ENCODE results near the gene BAIAP2. TPM values are rescaled to one million over a fixed set of nuclear protein-coding genes. Genes with fewer than 3 reads are reported as not detected.

The BAIAP2 gene
- total and polyA plus RNA-seq, 2 of the 13 experiments (the other 11 are each of a cell fraction or from before 2014, with no cell fraction given): 22.5 to 24.0 TPM

DNA sequence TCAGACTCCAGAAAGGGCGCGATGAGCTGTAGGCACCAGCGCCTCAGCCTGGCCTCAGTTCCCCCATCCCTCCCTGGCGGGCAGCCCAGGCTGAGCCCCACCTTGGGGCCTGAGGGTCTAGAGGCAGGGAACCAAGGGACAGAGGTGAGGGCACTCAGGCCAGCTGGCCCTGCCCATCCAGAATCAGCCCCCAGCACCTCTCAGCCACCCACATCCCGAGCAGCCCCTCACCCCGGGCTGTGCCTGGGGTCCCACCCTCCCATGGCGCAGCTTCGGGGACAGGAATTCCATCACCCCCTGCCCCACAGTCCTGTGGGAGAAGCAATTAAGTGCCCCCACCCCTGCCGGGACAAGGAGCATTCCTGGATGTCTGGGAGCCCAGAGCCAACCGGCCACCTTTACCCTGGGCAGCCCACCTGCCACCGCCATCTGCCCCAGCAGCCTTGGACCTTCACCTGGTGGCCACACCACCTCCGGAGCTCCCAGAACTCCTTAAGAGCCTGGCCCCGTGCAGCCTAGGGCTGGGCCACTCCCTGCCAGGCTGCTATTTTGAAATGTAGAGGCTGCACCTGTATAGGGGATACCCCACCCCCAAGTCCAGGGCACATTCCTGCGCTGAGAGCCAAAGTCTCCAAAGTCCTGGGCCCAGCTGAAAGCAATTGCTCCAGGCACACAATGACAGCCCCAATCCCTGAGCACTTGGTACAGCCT lies 96.7 kb downstream of the BAIAP2 start (continued):
- no peak for TF ChIP-seq HIVEP1 (CRISPR knock-in tag; IDR thresholded peaks at IDR 0.05)

GRCh38 chr17:81132197-81132540 lies 97.2 kb downstream of the BAIAP2 start:
- in situ Hi-C loops (cut with HindIII; ENCODE audit: extremely low pct_ligation_motif_present, low pct_unique_long_range_greater_than_20kb): no loop called here
- TSS peak; percentile 47 for BruUV-seq (replicated peaks)

More at GRCh38 chr17:81132197-81132540, 97.2 kb downstream of the BAIAP2 start:
- no peak for DNase-seq (ENCODE audit: low spot score)
- Histone ChIP-seq H4K20me1 (ENCODE audit: insufficient read depth, low read length) (no peaks in the 10 kb centered on the region; the same call in 1 of the 2 replicates), H3K9ac (ENCODE audit: insufficient read depth, low read depth, low read length) (peak overlapping the region; percentile 17), H3K79me2 (ENCODE audit: insufficient read depth, low read length) (no peaks in the 10 kb centered on the region), H3K27ac (ENCODE audit: extremely low read length, insufficient read depth, low read length) (no peak overlapping the region), H3K4me2 (ENCODE audit: low read depth, low read length) (peak overlapping the region; percentile 78), H2AFZ (ENCODE audit: low read length) (no peak overlapping the region), H3K27me3 (ENCODE audit: control insufficient read depth in 1 of 2, insufficient read depth in 2 of 2, low read length in 2 of 2) (no peaks in the 10 kb centered on the region), H3K4me3 (replicated peaks in 1 of 3; ENCODE audit: insufficient read depth in 1 of 3, low read depth in 2 of 3, low read length in 3 of 3) (peak overlapping the region in 2 of 3 experiments; percentile 44 to 69; a peak in 4 of 6 replicates), H3K9me3 (ENCODE audit: low read length) (no peaks in the 10 kb centered on the region), H3K4me1 (ENCODE audit: insufficient read depth, low read length) (peaks cover 58% of the 10 kb centered on the region), H3K36me3 (replicated peaks in 1 of 2; ENCODE audit: control insufficient read depth in 1 of 2, insufficient read depth in 2 of 2, low read length in 2 of 2) (no peaks in the 10 kb centered on the region)
- ChIA-PET CTCF (ENCODE audit: low intra/inter-chr PET ratio, low total read pairs) (no interaction called here), POLR2A (interaction anchor here (1.4 kb wide), 1 partner anchor 10 kb away, joined by 5 read pairs; no protein-coding TSS in a partner anchor)
- no peak for FAIRE-seq
- intact Hi-C loops (cut with micrococcal nuclease; ENCODE audit: unreplicated experiment): no loop called here
- peak; percentile 0; the same call in 2 of the 3 replicates for ATAC-seq
- WGBS (ENCODE audit: low lambda C conversion rate): 8% methylated on average over 4 of the region's 11 CpGs
- TF ChIP-seq ZNF788 (CRISPR knock-in tag; IDR thresholded peaks at IDR 0.05; ENCODE audit: borderline replicate concordance) (0 out of 2 replicates have a peak, but pooled peaks have one; percentile 12), ZFX (CRISPR knock-in tag; IDR thresholded peaks at IDR 0.05; ENCODE audit: low read depth) (peak; percentile 12; the same call in 1 of the 2 replicates), ZKSCAN8 (CRISPR knock-in tag; IDR thresholded peaks at IDR 0.05; ENCODE audit: borderline replicate concordance) (no peak), DMAP1 (CRISPR knock-in tag; IDR thresholded peaks at IDR 0.05) (peak; percentile 3; the same call in 1 of the 2 replicates), PHF21A (CRISPR knock-in tag; IDR thresholded peaks at IDR 0.05) (no peak), LCORL (IDR thresholded peaks at IDR 0.05) (no peak), LCORL (CRISPR knock-in tag; IDR thresholded peaks at IDR 0.05) (0 out of 2 replicates have a peak, but pooled peaks have one; percentile 8), MXD4 (CRISPR knock-in tag; IDR thresholded peaks at IDR 0.05) (no peak), PATZ1 (CRISPR knock-in tag; IDR thresholded peaks at IDR 0.05) (no peak), NONO (IDR thresholded peaks at IDR 0.05) (no peak), NONO (CRISPR knock-in tag; conservative IDR thresholded peaks at IDR 0.05) (0 out of 2 replicates have a peak, but pooled peaks have one; percentile 24), AHDC1 (CRISPR knock-in tag; IDR thresholded peaks at IDR 0.05; ENCODE audit: borderline replicate concordance) (no peak)
- TF ChIP-seq, protein P1, sequence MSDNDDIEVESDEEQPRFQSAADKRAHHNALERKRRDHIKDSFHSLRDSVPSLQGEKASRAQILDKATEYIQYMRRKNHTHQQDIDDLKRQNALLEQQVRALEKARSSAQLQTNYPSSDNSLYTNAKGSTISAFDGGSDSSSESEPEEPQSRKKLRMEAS (IDR thresholded peaks at IDR 0.05): 0 out of 2 replicates have a peak, but pooled peaks have one; percentile 17
